HG03045 (cell line): ENCODE data around the gene IGLL5.
"Not testable (repeated sequence)": the region's sequence is repeated elsewhere in the genome, so short reads cannot be mapped to it uniquely, and the experiment has no call there.

Experiments used
- ATAC-seq: cut with Tn5 transposase; IDR thresholded peaks from one replicate; pipeline ENCODE4 v1.9.1; 2021; ENCODE audit warnings: mild to moderate bottlenecking, moderate library complexity; ENCODE audit not compliant: unreplicated experiment

The IGLL5 gene

GRCh38 chr22:22898411-22898950 lies 10.9 kb downstream of the IGLL5 start:
- not testable (repeated sequence) for ATAC-seq

GRCh38 chr22:22899342-22900080 lies 11.9 kb downstream of the IGLL5 start:
- not testable (repeated sequence) for ATAC-seq

- not testable (repeated sequence) for ATAC-seq
Observed at GRCh38 chr22:22900527-22901205, 13.1 kb downstream of the IGLL5 start.

- no peak for ATAC-seq
Observed at GRCh38 chr22:22901578-22902218, 14.1 kb downstream of the IGLL5 start.

GRCh38 chr22:22902247-22903001 lies 14.8 kb downstream of the IGLL5 start:
- no peak for ATAC-seq

GRCh38 chr22:22903355-22903777 lies 15.8 kb downstream of the IGLL5 start:
- no peak for ATAC-seq

GRCh38 chr22:22903781-22904192 lies 16.2 kb downstream of the IGLL5 start:
- ATAC-seq = not testable (repeated sequence)

GRCh38 chr22:22904736-22905135 lies 17.1 kb downstream of the IGLL5 start:
- not testable (repeated sequence) for ATAC-seq

GRCh38 chr22:22906391-22906790 lies 18.8 kb downstream of the IGLL5 start:
- ATAC-seq = not testable (repeated sequence)

- ATAC-seq = no peak
Observed at GRCh38 chr22:22906907-22907550, 19.4 kb downstream of the IGLL5 start.

- ATAC-seq = no peak
Observed at GRCh38 chr22:22907551-22908494, 20.2 kb downstream of the IGLL5 start.

GRCh38 chr22:22908495-22908861 lies 20.9 kb downstream of the IGLL5 start:
- ATAC-seq = no peak

GRCh38 chr22:22908941-22909604 lies 21.5 kb downstream of the IGLL5 start:
- ATAC-seq = no peak

GRCh38 chr22:22909605-22910271 lies 22.1 kb downstream of the IGLL5 start:
- no peak for ATAC-seq

- no peak for ATAC-seq
Observed at GRCh38 chr22:22910272-22911240, 22.9 kb downstream of the IGLL5 start.

GRCh38 chr22:22911327-22912134 lies 23.9 kb downstream of the IGLL5 start:
- ATAC-seq = no peak
